Mesenchymal stem cell (in vitro differentiated cells and primary cell): ENCODE results near the gene C4orf50.
A peak's percentile ranks its signal among the peaks of the same experiment; 100 is the strongest.

Experiments
- DNase-seq: peaks from one replicate; pipeline ENCODE4 v3.0.0-alpha.2; 2013
- H2AFZ ChIP-seq: one replicate; pipeline ENCODE4 v1.6.1; 2013; ENCODE audit warnings: low read depth, mild to moderate bottlenecking, control low read depth, inconsistent platforms, low read length, moderate library complexity
- H2AK5ac ChIP-seq: 2 replicates; pipeline ENCODE4 v1.6.1; 2013; ENCODE audit warnings: low read length, moderate library complexity, mild to moderate bottlenecking, inconsistent platforms; ENCODE audit not compliant: severe bottlenecking
- H2BK120ac ChIP-seq: one replicate; pipeline ENCODE4 v1.6.1; 2013; ENCODE audit warnings: low read depth, mild to moderate bottlenecking, inconsistent platforms, low read length, moderate library complexity
- H2BK12ac ChIP-seq, 2 experiments: one replicate each; pipeline ENCODE4 v1.6.1; 2013; ENCODE audit warnings: inconsistent platforms in 2 of 2, low read length in 2 of 2, mild to moderate bottlenecking in 2 of 2, moderate library complexity in 2 of 2, control low read depth in 1 of 2
- H2BK15ac ChIP-seq: one replicate; pipeline ENCODE4 v1.6.1; 2013; ENCODE audit warnings: mild to moderate bottlenecking, low read depth, inconsistent platforms; ENCODE audit not compliant: poor library complexity, severe bottlenecking
- H2BK5ac ChIP-seq: 2 replicates; pipeline ENCODE4 v1.6.1; 2013; ENCODE audit warnings: low read depth, mild to moderate bottlenecking, low read length, control low read depth, inconsistent platforms; ENCODE audit not compliant: poor library complexity, severe bottlenecking
- H3K14ac ChIP-seq, 2 experiments: one replicate each; pipeline ENCODE4 v1.6.1; 2013; ENCODE audit warnings: inconsistent platforms in 2 of 2, low read length in 2 of 2, control low read depth in 1 of 2, mild to moderate bottlenecking in 1 of 2, moderate library complexity in 1 of 2
- H3K18ac ChIP-seq, 2 experiments: one replicate each; pipeline ENCODE4 v1.6.1; 2013; ENCODE audit warnings: inconsistent platforms in 2 of 2, low read length in 2 of 2, control low read depth in 1 of 2, low read depth in 1 of 2, mild to moderate bottlenecking in 1 of 2
- H3K23ac ChIP-seq, 2 experiments: one replicate each; pipeline ENCODE4 v1.6.1; 2013; ENCODE audit warnings: inconsistent platforms in 2 of 2, low read length in 2 of 2, mild to moderate bottlenecking in 2 of 2, moderate library complexity in 2 of 2, control low read depth in 1 of 2
- H3K27ac ChIP-seq: 2 replicates; pipeline ENCODE4 v1.5.1; 2013; ENCODE audit warnings: mild to moderate bottlenecking, moderate library complexity, low read length, control low read depth, inconsistent platforms; ENCODE audit not compliant: poor library complexity, severe bottlenecking
- H3K27me3 ChIP-seq, 2 experiments: 2 replicates each; pipeline versions ENCODE4 v1.6.1 to v1.7.0; 2013; ENCODE audit warnings: low read length in 2 of 2, mild to moderate bottlenecking in 2 of 2, moderate library complexity in 2 of 2, control low read depth in 1 of 2, inconsistent platforms in 1 of 2; ENCODE audit not compliant: control insufficient read depth in 1 of 2, insufficient read depth in 1 of 2
- H3K36me3 ChIP-seq, 2 experiments: 2 replicates each; pipeline versions ENCODE4 v1.6.1 to v1.7.0; 2013; ENCODE audit warnings: low read length in 2 of 2, control low read depth in 1 of 2, inconsistent platforms in 1 of 2, low read depth in 1 of 2, mild to moderate bottlenecking in 1 of 2; ENCODE audit not compliant: insufficient read depth in 2 of 2, control insufficient read depth in 1 of 2
- H3K4ac ChIP-seq, 2 experiments: one replicate each; pipeline ENCODE4 v1.6.1; 2013; ENCODE audit warnings: inconsistent platforms in 2 of 2, low read length in 2 of 2, mild to moderate bottlenecking in 2 of 2, moderate library complexity in 2 of 2, control low read depth in 1 of 2, low read depth in 1 of 2
- H3K4me1 ChIP-seq: 2 replicates; pipeline ENCODE4 v1.6.1; 2013; ENCODE audit warnings: low read depth, low read length, control low read depth; ENCODE audit not compliant: control insufficient read depth, insufficient read depth
- H3K4me2 ChIP-seq: 2 replicates; pipeline ENCODE4 v1.6.1; 2013; ENCODE audit warnings: low read length, mild to moderate bottlenecking, inconsistent platforms; ENCODE audit not compliant: poor library complexity, severe bottlenecking
- H3K4me3 ChIP-seq, 2 experiments: 2 replicates each; pipeline versions ENCODE4 v1.5.1 to v1.7.0; 2013; ENCODE audit warnings: low read length in 2 of 2, mild to moderate bottlenecking in 2 of 2, control low read depth in 1 of 2, low read depth in 1 of 2; ENCODE audit not compliant: insufficient read depth in 1 of 2
- H3K79me1 ChIP-seq: replicated peaks from 2 replicates; pipeline ENCODE4 v1.6.1; 2013; ENCODE audit warnings: mild to moderate bottlenecking, control low read depth, low read length, inconsistent platforms; ENCODE audit not compliant: poor library complexity, severe bottlenecking
- H3K9ac ChIP-seq: 2 replicates; pipeline ENCODE4 v1.7.0; 2013; ENCODE audit warnings: mild to moderate bottlenecking, low read length, moderate library complexity
- H3K9me3 ChIP-seq: 2 replicates; pipeline ENCODE4 v1.7.0; 2013; ENCODE audit warnings: mild to moderate bottlenecking, low read length; ENCODE audit not compliant: control insufficient read depth
- H4K8ac ChIP-seq: one replicate; pipeline ENCODE4 v1.6.1; 2013; ENCODE audit warnings: inconsistent platforms, mild to moderate bottlenecking, low read length, moderate library complexity
- H4K91ac ChIP-seq: one replicate; pipeline ENCODE4 v1.6.1; 2013; ENCODE audit warnings: mild to moderate bottlenecking, low read length, inconsistent platforms
- WGBS: methylation state at CpG from one replicate; pipeline ENCODE4 v1.1.7; 2013; ENCODE audit warnings: mixed read lengths; 5-methylcytosine and 5-hydroxymethylcytosine counted together

C4orf50 gene

GRCh38 chr4:6041800-6042199, 23.6 kb upstream of the C4orf50 start:
- H4K8ac ChIP-seq: no peak overlapping the region
- no peaks in the 10 kb centered on the region for H3K9me3 ChIP-seq
- no peak overlapping the region for H3K18ac ChIP-seq
- DNase-seq: no peak
- H3K4me1 ChIP-seq: no peaks in the 10 kb centered on the region
- no peaks in the 10 kb centered on the region for H3K36me3 ChIP-seq
- no peak overlapping the region for H3K23ac ChIP-seq
- H2AFZ ChIP-seq: no peak overlapping the region
- H3K14ac ChIP-seq: no peak overlapping the region
- no peak overlapping the region for H2BK15ac ChIP-seq
- H3K4me2 ChIP-seq: no peak overlapping the region
- no peak overlapping the region for H2BK12ac ChIP-seq
- H2BK120ac ChIP-seq: no peak overlapping the region
- 88% methylated on average over 3 of the region's 5 CpGs for WGBS
- H3K27me3 ChIP-seq: peaks cover 0 to 26% of the 10 kb centered on the region in 2 experiments
- no peaks in the 10 kb centered on the region for H3K79me1 ChIP-seq
- H3K9ac ChIP-seq: no peak overlapping the region
- no peak overlapping the region for H2AK5ac ChIP-seq
- H3K4ac ChIP-seq: no peak overlapping the region
- H2BK5ac ChIP-seq: no peak overlapping the region
- no peak overlapping the region for H3K27ac ChIP-seq
- H3K4me3 ChIP-seq: no peak overlapping the region
- H4K91ac ChIP-seq: no peak overlapping the region

GRCh38 chr4:6038711-6039110, 20.5 kb upstream of the C4orf50 start:
- DNase-seq: no peak
- H3K36me3 ChIP-seq: no peaks in the 10 kb centered on the region
- no peak overlapping the region for H3K4me2 ChIP-seq
- 89% methylated on average over 8 of the region's 8 CpGs for WGBS
- no peak overlapping the region for H4K8ac ChIP-seq
- no peaks in the 10 kb centered on the region for H3K79me1 ChIP-seq
- no peak overlapping the region for H2BK12ac ChIP-seq
- no peaks in the 10 kb centered on the region for H3K4me1 ChIP-seq
- H3K27me3 ChIP-seq: peaks cover 0 to 15% of the 10 kb centered on the region in 2 experiments
- no peak overlapping the region for H4K91ac ChIP-seq
- H3K27ac ChIP-seq: no peak overlapping the region
- no peak overlapping the region for H3K23ac ChIP-seq
- peaks cover 3% of the 10 kb centered on the region for H3K9me3 ChIP-seq
- H3K4me3 ChIP-seq: no peak overlapping the region
- H2BK120ac ChIP-seq: no peak overlapping the region
- no peak overlapping the region for H3K9ac ChIP-seq
- H2BK5ac ChIP-seq: no peak overlapping the region
- H3K4ac ChIP-seq: no peak overlapping the region
- no peak overlapping the region for H2BK15ac ChIP-seq
- no peak overlapping the region for H3K14ac ChIP-seq
- H2AK5ac ChIP-seq: no peak overlapping the region
- H3K18ac ChIP-seq: no peak overlapping the region
- H2AFZ ChIP-seq: no peak overlapping the region

GRCh38 chr4:6035786-6036185, 17.6 kb upstream of the C4orf50 start:
- no peak overlapping the region for H4K8ac ChIP-seq
- H3K79me1 ChIP-seq: no peaks in the 10 kb centered on the region
- no peak overlapping the region for H2AFZ ChIP-seq
- H3K4me3 ChIP-seq: peak overlapping the region in 1 of 2 experiments; percentile 22
- no peak overlapping the region for H2BK120ac ChIP-seq
- H2BK15ac ChIP-seq: no peak overlapping the region
- no peak overlapping the region for H3K4me2 ChIP-seq
- H3K23ac ChIP-seq: no peak overlapping the region
- peaks cover 0 to 18% of the 10 kb centered on the region in 2 experiments for H3K27me3 ChIP-seq
- no peak overlapping the region for H2AK5ac ChIP-seq
- no peak overlapping the region for H3K18ac ChIP-seq
- H3K9ac ChIP-seq: no peak overlapping the region
- H3K4me1 ChIP-seq: no peaks in the 10 kb centered on the region
- H3K4ac ChIP-seq: no peak overlapping the region
- H3K14ac ChIP-seq: no peak overlapping the region
- H2BK5ac ChIP-seq: no peak overlapping the region
- WGBS: 93% methylated on average over 16 of the region's 16 CpGs
- no peak overlapping the region for H3K27ac ChIP-seq
- no peak for DNase-seq
- no peak overlapping the region for H2BK12ac ChIP-seq
- peaks cover 3% of the 10 kb centered on the region for H3K9me3 ChIP-seq
- no peak overlapping the region for H4K91ac ChIP-seq
- no peaks in the 10 kb centered on the region for H3K36me3 ChIP-seq

GRCh38 chr4:6033381-6033780, 15.2 kb upstream of the C4orf50 start:
- Histone ChIP-seq H4K91ac (no peak overlapping the region), H3K18ac (no peak overlapping the region), H3K4me1 (no peaks in the 10 kb centered on the region), H2AK5ac (no peak overlapping the region), H4K8ac (no peak overlapping the region), H2AFZ (no peak overlapping the region), H3K79me1 (no peaks in the 10 kb centered on the region), H3K23ac (no peak overlapping the region), H3K4ac (no peak overlapping the region), H3K9ac (no peak overlapping the region), H3K4me2 (no peak overlapping the region), H3K27ac (no peak overlapping the region), H3K36me3 (no peaks in the 10 kb centered on the region), H2BK5ac (no peak overlapping the region), H3K9me3 (peaks cover 3% of the 10 kb centered on the region), H2BK12ac (no peak overlapping the region), H2BK15ac (no peak overlapping the region), H3K27me3 (peaks cover 0 to 28% of the 10 kb centered on the region in 2 experiments), H3K14ac (no peak overlapping the region), H3K4me3 (no peak overlapping the region), H2BK120ac (no peak overlapping the region)
- WGBS: 61% methylated on average over 2 of the region's 4 CpGs
- DNase-seq: no peak
